ENCODE data around the gene CACNA1B. TPM values are rescaled to one million over a fixed set of nuclear protein-coding genes. Genes with fewer than 3 reads are reported as not detected.

The CACNA1B gene
- total RNA-seq, 1 experiment from 2014 or later = 7.8 TPM

DNA sequence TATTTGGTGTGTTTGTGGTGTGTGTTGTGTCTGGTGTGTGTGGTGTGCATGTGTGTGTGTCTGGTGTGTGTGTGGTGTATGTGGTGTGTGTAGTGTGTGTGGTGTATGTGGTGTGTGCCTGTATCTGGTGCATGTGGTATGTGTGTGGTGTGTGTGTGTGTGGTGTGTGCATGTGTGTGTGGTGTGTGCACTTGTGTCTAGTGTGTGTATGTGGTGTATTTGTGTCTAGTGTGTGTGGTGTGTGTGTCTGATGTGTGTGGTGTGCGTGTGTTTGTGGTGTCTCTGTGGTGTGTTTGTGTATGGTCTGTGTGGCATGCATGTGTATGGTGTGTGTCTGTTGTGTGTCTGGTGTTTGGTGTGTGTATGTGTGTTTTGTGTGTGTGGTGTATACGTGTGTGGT lies 71.1 kb downstream of the CACNA1B start:
- no peak overlapping the region for H2BK5ac ChIP-seq (ENCODE audit: insufficient read length, low read length)

More for the DNA sequence above, 71.1 kb downstream of the CACNA1B start:
- Histone ChIP-seq H2BK120ac (ENCODE audit: low read depth, low read length, poor library complexity, severe bottlenecking) (no peak overlapping the region), H3K4me2 (ENCODE audit: insufficient read depth, insufficient read length, low read length) (no peak overlapping the region), H2AFZ (ENCODE audit: low read length) (no peak overlapping the region), H3K14ac (ENCODE audit: insufficient read depth, low read length) (no peak overlapping the region), H2BK12ac (ENCODE audit: insufficient read length, low read depth, low read length) (no peak overlapping the region), H3K18ac (ENCODE audit: insufficient read length, low read depth, low read length) (no peak overlapping the region), H3K9me3 (ENCODE audit: control insufficient read depth, low read depth, low read length) (peaks cover 45% of the 10 kb centered on the region), H4K91ac (ENCODE audit: insufficient read length, low read depth, low read length) (no peak overlapping the region), H4K20me1 (ENCODE audit: control insufficient read depth, insufficient read depth, insufficient read length) (peaks cover 3% of the 10 kb centered on the region), H3K4me1 (ENCODE audit: insufficient read depth, low read length) (no peaks in the 10 kb centered on the region), H4K8ac (replicated peaks; ENCODE audit: insufficient read length, low read depth, low read length) (no peak overlapping the region), H4K5ac (ENCODE audit: insufficient read length, low read depth, low read length) (no peak overlapping the region), H3K23ac (ENCODE audit: insufficient read length, low read depth, low read length) (no peak overlapping the region), H2BK20ac (ENCODE audit: low read depth, low read length, poor library complexity, severe bottlenecking) (no peak overlapping the region), H3K79me2 (ENCODE audit: insufficient read depth, low read length) (no peaks in the 10 kb centered on the region), H3K9ac (ENCODE audit: extremely low read depth, insufficient read length, low read length) (no peak overlapping the region), H3K23me2 (ENCODE audit: insufficient read length, low read depth, low read length, poor library complexity, severe bottlenecking) (no peaks in the 10 kb centered on the region), H2BK15ac (ENCODE audit: low read depth, low read length) (no peak overlapping the region), H2AK5ac (ENCODE audit: insufficient read length, low read length) (no peak overlapping the region), H3K4ac (ENCODE audit: low read depth, low read length) (no peak overlapping the region), H3K27ac (ENCODE audit: insufficient read length, low read depth, low read length) (no peak overlapping the region), H3K27me3 (ENCODE audit: insufficient read depth, low read length) (no peaks in the 10 kb centered on the region), H3T11ph (ENCODE audit: low read length) (no peak overlapping the region), H3K56ac (ENCODE audit: insufficient read length, low read depth, low read length) (no peak overlapping the region), H3K79me1 (ENCODE audit: insufficient read depth, low read depth, low read length, poor library complexity, severe bottlenecking) (no peaks in the 10 kb centered on the region)
- Mint-ChIP-seq H3K27me3 (ENCODE audit: low read depth) (peaks cover 2% of the 10 kb centered on the region; the same call in 1 of the 2 replicates), H3K36me3 (ENCODE audit: insufficient read depth in 1 of 3, low read depth in 3 of 3) (peaks cover 24 to 45% (median 37%) of the 10 kb centered on the region in 3 experiments), H3K27ac (no peak overlapping the region), H3K4me3 (no peak overlapping the region), H3K4me1 (no peaks in the 10 kb centered on the region), H3K9me3 (peaks cover 32 to 40% of the 10 kb centered on the region in 2 experiments)
- TF ChIP-seq, protein P1, sequence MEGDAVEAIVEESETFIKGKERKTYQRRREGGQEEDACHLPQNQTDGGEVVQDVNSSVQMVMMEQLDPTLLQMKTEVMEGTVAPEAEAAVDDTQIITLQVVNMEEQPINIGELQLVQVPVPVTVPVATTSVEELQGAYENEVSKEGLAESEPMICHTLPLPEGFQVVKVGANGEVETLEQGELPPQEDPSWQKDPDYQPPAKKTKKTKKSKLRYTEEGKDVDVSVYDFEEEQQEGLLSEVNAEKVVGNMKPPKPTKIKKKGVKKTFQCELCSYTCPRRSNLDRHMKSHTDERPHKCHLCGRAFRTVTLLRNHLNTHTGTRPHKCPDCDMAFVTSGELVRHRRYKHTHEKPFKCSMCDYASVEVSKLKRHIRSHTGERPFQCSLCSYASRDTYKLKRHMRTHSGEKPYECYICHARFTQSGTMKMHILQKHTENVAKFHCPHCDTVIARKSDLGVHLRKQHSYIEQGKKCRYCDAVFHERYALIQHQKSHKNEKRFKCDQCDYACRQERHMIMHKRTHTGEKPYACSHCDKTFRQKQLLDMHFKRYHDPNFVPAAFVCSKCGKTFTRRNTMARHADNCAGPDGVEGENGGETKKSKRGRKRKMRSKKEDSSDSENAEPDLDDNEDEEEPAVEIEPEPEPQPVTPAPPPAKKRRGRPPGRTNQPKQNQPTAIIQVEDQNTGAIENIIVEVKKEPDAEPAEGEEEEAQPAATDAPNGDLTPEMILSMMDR (conservative IDR thresholded peaks at IDR 0.05) = no peak
- WGBS (ENCODE audit: extremely low coverage, insufficient read length, low lambda C conversion rate) = 100% methylated on average over 1 of the region's 2 CpGs
- no peak for DNase-seq
